Cardiac muscle cell (in vitro differentiated cells and primary cell): ENCODE results near the gene AGPS. TPM values are rescaled to one million over a fixed set of nuclear protein-coding genes. Genes with fewer than 3 reads are reported as not detected.
"Not testable (repeated sequence)": the region's sequence is repeated elsewhere in the genome, so short reads cannot be mapped to it uniquely, and the experiment has no call there.

Experiments used
- DNase-seq, 2 donors: peaks; one replicate each; pipeline versions ENCODE4 v3.0.0 to v3.0.0-alpha.2; 2010 to 2017; ENCODE audit warnings: low read depth in 1 of 2, low spot score in 1 of 2
- H3K27ac ChIP-seq: fragments of 200-600 bp; sonication (generic); 2 replicates; pipeline ENCODE4 v1.5.1; 2016
- H3K27me3 ChIP-seq: fragments of 200-600 bp; sonication (generic); 2 replicates; pipeline ENCODE4 v1.6.0; 2016; ENCODE audit warnings: control low read depth
- H3K36me3 ChIP-seq: fragments of 200-600 bp; sonication (generic); 2 replicates; pipeline ENCODE4 v1.5.1; 2016; ENCODE audit warnings: control low read depth
- H3K4me1 ChIP-seq: fragments of 200-600 bp; sonication (generic); 2 replicates; pipeline ENCODE4 v1.8.1; 2017; ENCODE audit warnings: low read depth, mild to moderate bottlenecking, mixed run types
- H3K4me3 ChIP-seq: fragments of 200-600 bp; sonication (generic); 2 replicates; pipeline ENCODE4 v1.5.1; 2016; ENCODE audit warnings: mild to moderate bottlenecking
- H3K9me3 ChIP-seq: fragments of 200-600 bp; sonication (generic); 2 replicates; pipeline ENCODE4 v1.5.1; 2017; ENCODE audit warnings: low read depth, mild to moderate bottlenecking, control low read depth
- polyA plus RNA-seq: library from polyadenylated mRNA; unstranded; fragments of >200 nt; fragmentation: Nextera tagmentation; extraction: Ambion mirVana; gene quantifications from 2 replicates; pipeline ENCODE4 v1.2.1, GENCODE V29; 2016
- total RNA-seq: library from RNA; depleted of rRNA; stranded (reverse); fragments of >200 nt; gene quantifications from 2 replicates; pipeline ENCODE4 v1.2.3, GENCODE V29; 2016
- TF ChIP-seq, protein P1 (sequence below): IDR thresholded peaks from 2 replicates; pipeline ENCODE4 v1.5.1; 2012; ENCODE audit warnings: low read depth, mild to moderate bottlenecking, low read length

Gene AGPS
- total and polyA plus RNA-seq, 2 experiments from 2014 or later, result 13.6 to 86.3 TPM

DNA sequence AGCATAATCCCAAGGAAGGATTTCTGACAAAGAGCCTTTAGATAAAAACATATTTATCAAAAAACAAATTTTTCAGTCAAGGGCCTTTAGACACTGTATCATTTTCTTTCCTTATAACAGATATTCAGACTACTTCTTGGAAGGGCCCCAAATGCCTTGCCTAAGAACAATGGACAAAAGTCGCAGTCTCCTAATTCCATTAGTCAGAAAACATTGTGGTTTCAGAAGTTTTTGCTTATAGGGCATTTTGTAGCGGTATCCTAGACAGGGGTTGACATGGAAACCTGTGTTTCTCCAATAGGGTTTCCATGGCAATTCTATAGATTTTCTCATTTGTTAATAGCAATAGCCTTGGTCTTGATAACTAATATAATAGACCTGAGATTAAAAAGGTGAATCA lies 36.7 kb upstream of the AGPS start:
- Histone ChIP-seq H3K9me3 (no peaks in the 10 kb centered on the region), H3K4me3 (no peak overlapping the region), H3K27me3 (no peaks in the 10 kb centered on the region), H3K36me3 (no peaks in the 10 kb centered on the region), H3K27ac (no peak overlapping the region), H3K4me1 (peaks cover 6% of the 10 kb centered on the region)
- peak in 1 of 2 donors; percentile 88 for DNase-seq
- TF ChIP-seq, protein P1, sequence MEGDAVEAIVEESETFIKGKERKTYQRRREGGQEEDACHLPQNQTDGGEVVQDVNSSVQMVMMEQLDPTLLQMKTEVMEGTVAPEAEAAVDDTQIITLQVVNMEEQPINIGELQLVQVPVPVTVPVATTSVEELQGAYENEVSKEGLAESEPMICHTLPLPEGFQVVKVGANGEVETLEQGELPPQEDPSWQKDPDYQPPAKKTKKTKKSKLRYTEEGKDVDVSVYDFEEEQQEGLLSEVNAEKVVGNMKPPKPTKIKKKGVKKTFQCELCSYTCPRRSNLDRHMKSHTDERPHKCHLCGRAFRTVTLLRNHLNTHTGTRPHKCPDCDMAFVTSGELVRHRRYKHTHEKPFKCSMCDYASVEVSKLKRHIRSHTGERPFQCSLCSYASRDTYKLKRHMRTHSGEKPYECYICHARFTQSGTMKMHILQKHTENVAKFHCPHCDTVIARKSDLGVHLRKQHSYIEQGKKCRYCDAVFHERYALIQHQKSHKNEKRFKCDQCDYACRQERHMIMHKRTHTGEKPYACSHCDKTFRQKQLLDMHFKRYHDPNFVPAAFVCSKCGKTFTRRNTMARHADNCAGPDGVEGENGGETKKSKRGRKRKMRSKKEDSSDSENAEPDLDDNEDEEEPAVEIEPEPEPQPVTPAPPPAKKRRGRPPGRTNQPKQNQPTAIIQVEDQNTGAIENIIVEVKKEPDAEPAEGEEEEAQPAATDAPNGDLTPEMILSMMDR, result no peak

DNA sequence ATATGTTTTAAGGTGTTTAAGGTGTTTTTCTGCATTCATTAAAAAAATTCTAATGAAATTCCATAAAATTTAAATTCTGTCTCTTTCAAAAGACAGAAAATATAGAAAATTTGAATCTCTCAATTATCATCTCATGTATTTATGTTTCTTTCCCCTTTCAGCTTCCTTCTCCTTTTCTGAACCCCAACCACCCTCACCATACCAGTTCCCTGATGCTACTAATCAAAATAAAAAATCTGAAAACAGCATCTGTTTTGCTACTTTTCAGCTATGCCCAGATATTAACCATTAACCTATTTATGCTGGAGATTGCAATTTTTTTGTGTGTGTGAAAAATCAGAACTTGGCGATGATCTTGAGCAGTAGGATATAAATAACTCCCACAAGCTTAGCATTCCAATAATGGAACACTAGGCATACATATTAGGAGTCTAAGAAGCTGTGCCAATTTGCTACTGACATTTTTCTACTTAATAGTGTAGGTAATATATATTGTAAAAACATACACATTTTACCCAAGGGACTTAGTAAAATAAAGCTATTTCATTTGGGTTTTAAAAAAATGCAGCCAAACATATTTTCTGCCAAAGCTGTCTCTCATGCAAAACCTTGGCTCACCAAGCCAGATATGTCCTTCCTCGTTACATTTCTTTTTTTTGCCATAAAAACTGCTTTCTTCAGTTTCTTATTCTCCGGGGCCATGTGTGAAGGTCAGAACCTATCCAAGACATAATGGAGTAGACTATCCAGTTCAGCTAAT lies 32.6 kb upstream of the AGPS start:
- Histone ChIP-seq H3K9me3 (no peaks in the 10 kb centered on the region), H3K27ac (no peak overlapping the region), H3K4me1 (peaks cover 6% of the 10 kb centered on the region), H3K27me3 (no peaks in the 10 kb centered on the region), H3K36me3 (no peaks in the 10 kb centered on the region), H3K4me3 (no peak overlapping the region)
- TF ChIP-seq, protein P1, result no peak
- no peak for DNase-seq

DNA sequence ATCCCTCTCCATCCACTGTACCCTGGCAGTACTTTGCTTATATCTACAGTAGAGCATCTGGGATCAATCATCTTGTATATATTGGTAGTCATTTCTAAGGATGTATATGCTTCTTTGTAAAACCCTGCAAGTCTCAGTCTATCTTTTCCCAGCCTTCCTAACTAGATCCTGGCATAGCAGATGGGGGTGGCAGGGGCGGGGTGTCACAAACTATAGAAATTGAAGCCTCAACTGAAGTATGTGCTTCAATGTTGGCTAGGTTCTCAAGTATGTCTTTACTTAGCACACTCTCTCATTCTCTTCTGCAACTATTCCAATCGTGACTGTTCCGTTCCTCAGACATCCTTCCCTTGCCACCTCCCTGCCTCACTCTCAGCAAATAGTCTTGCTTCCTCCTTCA lies 30.1 kb upstream of the AGPS start:
- Histone ChIP-seq H3K9me3 (no peaks in the 10 kb centered on the region), H3K4me3 (no peak overlapping the region), H3K4me1 (peaks cover 6% of the 10 kb centered on the region), H3K36me3 (no peaks in the 10 kb centered on the region), H3K27me3 (no peaks in the 10 kb centered on the region), H3K27ac (no peak overlapping the region)
- DNase-seq, result no peak
- TF ChIP-seq, protein P1, result no peak

DNA sequence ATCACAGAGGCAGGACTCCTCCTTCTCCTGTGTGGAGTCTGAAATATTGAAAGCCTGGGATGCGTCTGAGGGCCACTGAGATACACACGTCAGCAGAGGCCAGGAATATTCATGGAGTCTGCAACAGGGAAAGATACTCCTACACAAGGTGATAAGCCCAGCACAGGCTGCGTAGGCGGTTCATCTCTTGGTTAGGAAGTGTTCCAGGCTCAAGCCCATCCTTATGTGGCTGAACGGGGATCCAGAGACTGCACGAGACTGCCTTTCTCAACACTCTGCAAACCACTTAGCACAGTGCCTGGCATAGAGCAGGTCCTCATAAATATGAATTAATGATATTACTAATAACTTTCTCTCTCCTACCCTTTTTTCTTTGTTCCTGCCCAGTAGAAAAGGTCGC lies 29.2 kb upstream of the AGPS start:
- H3K27me3 ChIP-seq, result no peaks in the 10 kb centered on the region
- peaks cover 6% of the 10 kb centered on the region for H3K4me1 ChIP-seq
- DNase-seq, result peak in 1 of 2 donors; percentile 69
- no peaks in the 10 kb centered on the region for H3K36me3 ChIP-seq
- no peak overlapping the region for H3K4me3 ChIP-seq
- no peaks in the 10 kb centered on the region for H3K9me3 ChIP-seq
- TF ChIP-seq, protein P1, result no peak
- no peak overlapping the region for H3K27ac ChIP-seq

DNA sequence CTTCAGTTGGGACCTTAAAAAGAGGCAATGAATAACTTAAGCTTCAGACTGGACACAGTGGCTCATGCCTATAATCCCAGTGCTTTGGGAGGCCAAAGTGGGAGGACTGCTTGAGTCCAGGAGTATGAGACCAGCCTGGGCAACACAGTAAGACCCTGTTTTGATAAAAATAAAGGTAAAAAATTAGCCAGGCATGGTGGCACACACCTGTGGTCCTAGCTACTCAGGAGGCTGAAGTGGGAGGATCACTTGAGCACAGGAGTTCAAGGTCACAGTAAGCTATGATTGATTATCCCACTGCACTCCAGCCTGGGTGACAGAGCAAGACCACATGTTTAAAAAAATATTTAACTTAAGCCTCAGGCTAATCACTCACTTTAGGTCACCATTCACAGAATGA lies 26.8 kb upstream of the AGPS start:
- H3K4me3 ChIP-seq, H3K4me1 ChIP-seq, H3K9me3 ChIP-seq, H3K27ac ChIP-seq, H3K27me3 ChIP-seq, H3K36me3 ChIP-seq, DNase-seq: not testable (repeated sequence)

DNA sequence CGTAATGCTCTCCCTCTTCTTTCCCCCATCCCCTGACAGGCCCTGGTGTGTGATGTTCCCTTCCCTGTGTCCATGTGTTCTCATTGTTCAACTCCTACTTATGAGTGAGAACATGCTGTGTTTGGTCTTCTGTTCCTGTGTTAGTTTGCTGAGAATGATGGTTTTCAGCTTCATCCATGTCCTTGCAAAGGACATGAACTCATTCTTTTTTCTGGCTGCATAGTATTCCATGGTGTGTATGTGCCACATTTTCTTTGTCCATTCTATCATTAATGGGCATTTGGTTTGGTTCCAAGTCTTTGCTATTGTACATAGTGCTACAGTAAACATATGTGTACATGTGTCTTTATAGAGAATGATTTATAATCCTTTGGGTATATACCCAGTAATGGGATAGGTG lies 24.6 kb upstream of the AGPS start:
- H3K4me3 ChIP-seq, DNase-seq, H3K4me1 ChIP-seq, H3K27ac ChIP-seq, H3K36me3 ChIP-seq, H3K9me3 ChIP-seq, H3K27me3 ChIP-seq: not testable (repeated sequence)
